OCI-LY7 (cell line): ENCODE data around the gene PDE3B. TPM values are rescaled to one million over a fixed set of nuclear protein-coding genes. Genes with fewer than 3 reads are reported as not detected.

Experiments
- BruUV-seq: library from RNA; stranded (reverse); fragments of 400-500 nt; replicated peaks from 2 replicates; lab custom pipeline; 2021; lab: Mats Ljungman, UMichigan
- CTCF ChIA-PET: fragments of 300-600 bp; sonication (Branson Sonifier 250); formaldehyde crosslinking; loops from one replicate; lab custom pipeline; 2022; ENCODE audit warnings: antibody characterized with exemption; ENCODE audit not compliant: unreplicated experiment; lab: Charles Lee
- POLR2A ChIA-PET: fragments of 300-600 bp; sonication (Branson Sonifier 250); formaldehyde crosslinking; loops from one replicate; lab custom pipeline; 2022; ENCODE audit warnings: antibody characterized with exemption; lab: Charles Lee
- DNase-seq: peaks from one replicate; pipeline ENCODE4 v3.0.0-alpha.2; 2015; ENCODE audit warnings: low spot score
- H2AFZ ChIP-seq: fragments of 200-600 bp; sonication (generic), shearing (Covaris generic); 2 replicates; pipeline ENCODE4 v1.6.1; 2014; ENCODE audit warnings: mild to moderate bottlenecking, antibody characterized with exemption, low read length, moderate library complexity
- H3K27ac ChIP-seq: fragments of 200-600 bp; sonication (generic); 2 replicates; pipeline ENCODE4 v1.5.1; 2014; ENCODE audit warnings: mixed run types, low read depth, mild to moderate bottlenecking, moderate library complexity, low read length, inconsistent platforms; ENCODE audit not compliant: poor library complexity, severe bottlenecking
- H3K36me3 ChIP-seq: fragments of 200-600 bp; sonication (generic); 2 replicates; pipeline ENCODE4 v1.6.1; 2014; ENCODE audit warnings: mild to moderate bottlenecking, antibody characterized with exemption, low read length, moderate library complexity, mixed read lengths; ENCODE audit not compliant: insufficient read depth
- H3K4me1 ChIP-seq: fragments of 200-600 bp; sonication (generic); 2 replicates; pipeline ENCODE4 v1.5.1; 2014; ENCODE audit warnings: mild to moderate bottlenecking, low read length; ENCODE audit not compliant: insufficient read depth, poor library complexity, severe bottlenecking
- H3K4me2 ChIP-seq: fragments of 200-600 bp; sonication (generic); 2 replicates; pipeline ENCODE4 v1.6.1; 2014; ENCODE audit warnings: mild to moderate bottlenecking, low read length
- H3K4me3 ChIP-seq: fragments of 200-600 bp; sonication (generic); 2 replicates; pipeline ENCODE4 v1.5.1; 2014; ENCODE audit warnings: mild to moderate bottlenecking, low read depth, low read length; ENCODE audit not compliant: poor library complexity, severe bottlenecking
- H3K79me2 ChIP-seq: fragments of 200-600 bp; sonication (generic); 2 replicates; pipeline ENCODE4 v1.6.1; 2016; ENCODE audit warnings: low read depth, mild to moderate bottlenecking, low read length, moderate library complexity, mixed read lengths; ENCODE audit not compliant: insufficient read depth
- H3K9me2 ChIP-seq: fragments of 200-600 bp; sonication (generic); 2 replicates; pipeline ENCODE4 v1.6.1; 2016; ENCODE audit warnings: mild to moderate bottlenecking, low read length, mixed read lengths; ENCODE audit not compliant: insufficient read depth
- H3K9me3 ChIP-seq: fragments of 200-600 bp; sonication (generic); 2 replicates; pipeline ENCODE4 v1.6.1; 2014; ENCODE audit warnings: mild to moderate bottlenecking, mixed run types, low read length, mixed read lengths
- H4K20me1 ChIP-seq: fragments of 200-600 bp; sonication (generic); 2 replicates; pipeline ENCODE4 v1.6.1; 2014; ENCODE audit warnings: mild to moderate bottlenecking, antibody characterized with exemption, low read length, moderate library complexity, mixed read lengths; ENCODE audit not compliant: insufficient read depth
- CTCF ChIP-seq: fragments of 200-600 bp; sonication (generic); conservative IDR thresholded peaks from 2 replicates; pipeline ENCODE4 v1.5.1; 2014; ENCODE audit warnings: mild to moderate bottlenecking, antibody characterized with exemption, low read length, moderate library complexity, mixed read lengths
- EZH2phosphoT487 ChIP-seq: fragments of 200-600 bp; sonication (generic); IDR thresholded peaks from 2 replicates; pipeline ENCODE4 v1.6.1; 2018; ENCODE audit warnings: low read depth, borderline replicate concordance, mild to moderate bottlenecking, mixed run types, antibody characterized with exemption, low read length, moderate library complexity, mixed read lengths
- intact Hi-C: fragments of 100-400 bp; cut with micrococcal nuclease; formaldehyde crosslinking; loops from one replicate; pipeline ENCODE4 v1.10.0; 2022; ENCODE audit not compliant: unreplicated experiment
- total RNA-seq, 2 experiments: library from RNA; depleted of rRNA in 1 of 2; stranded (reverse); fragments of >200 nt in 1 of 2; shearing (Covaris generic) in 1 of 2; gene quantifications; 2 replicates each; pipeline ENCODE4 v1.2.3, GENCODE V29; 2014 to 2022

PDE3B gene
- total RNA-seq, 2 experiments from 2014 or later: not detected

GRCh38 chr11:14873632-14874031 lies 230.0 kb downstream of the PDE3B start:
- intact Hi-C loops: no loop called here
- CTCF ChIA-PET: no interaction called here

GRCh38 chr11:14875163-14875562 lies 231.6 kb downstream of the PDE3B start:
- no peak for DNase-seq
- H3K9me3 ChIP-seq: no peaks in the 10 kb centered on the region
- no peak overlapping the region for H3K27ac ChIP-seq
- H3K9me2 ChIP-seq: no peaks in the 10 kb centered on the region
- no peak overlapping the region for H3K4me2 ChIP-seq
- intact Hi-C loops: no loop called here
- POLR2A ChIA-PET: no interaction called here
- H4K20me1 ChIP-seq: no peaks in the 10 kb centered on the region
- H3K36me3 ChIP-seq: peaks cover 22% of the 10 kb centered on the region
- no peaks in the 10 kb centered on the region for H3K4me1 ChIP-seq
- H2AFZ ChIP-seq: no peak overlapping the region
- CTCF ChIA-PET: no interaction called here
- no TSS peak for BruUV-seq
- no peaks in the 10 kb centered on the region for H3K79me2 ChIP-seq
- no peak for TF ChIP-seq CTCF
- TF ChIP-seq EZH2phosphoT487: no peak
- H3K4me3 ChIP-seq: no peak overlapping the region

More at GRCh38 chr11:14873632-14874031, 230.0 kb downstream of the PDE3B start:
- H3K4me3 ChIP-seq: no peak overlapping the region
- POLR2A ChIA-PET: no interaction called here
- DNase-seq: no peak
- TF ChIP-seq EZH2phosphoT487 (no peak), CTCF (no peak)
- H3K4me2 ChIP-seq: no peak overlapping the region
- H2AFZ ChIP-seq: no peak overlapping the region
- H3K79me2 ChIP-seq: no peaks in the 10 kb centered on the region
- BruUV-seq: no TSS peak
- H3K36me3 ChIP-seq: peaks cover 14% of the 10 kb centered on the region
- H3K4me1 ChIP-seq: no peaks in the 10 kb centered on the region
- no peak overlapping the region for H3K27ac ChIP-seq
- no peaks in the 10 kb centered on the region for H4K20me1 ChIP-seq
- H3K9me3 ChIP-seq: no peaks in the 10 kb centered on the region
- no peaks in the 10 kb centered on the region for H3K9me2 ChIP-seq

- ChIA-PET POLR2A (interaction anchor here (0.7 to 1.1 kb wide), 2 partner anchors 111 to 116 kb away, joined by 3 read pairs; no protein-coding TSS in a partner anchor), CTCF (no interaction called here)
- no peaks in the 10 kb centered on the region for H3K79me2 ChIP-seq
- no peaks in the 10 kb centered on the region for H3K4me1 ChIP-seq
- H3K9me3 ChIP-seq: no peaks in the 10 kb centered on the region
- DNase-seq: no peak
- H3K4me3 ChIP-seq: no peak overlapping the region
- H3K9me2 ChIP-seq: no peaks in the 10 kb centered on the region
- TF ChIP-seq EZH2phosphoT487 (no peak), CTCF (no peak)
- H2AFZ ChIP-seq: no peak overlapping the region
- H3K36me3 ChIP-seq: peaks cover 21% of the 10 kb centered on the region
- no peak overlapping the region for H3K27ac ChIP-seq
- BruUV-seq: no TSS peak
- H4K20me1 ChIP-seq: no peaks in the 10 kb centered on the region
- intact Hi-C loops: loop anchor here (10.0 kb wide), 1 partner anchor 1853 kb away; the partner anchor contains the start of gene C11orf58
- no peak overlapping the region for H3K4me2 ChIP-seq
Observed at GRCh38 chr11:14881576-14882193, 238.1 kb downstream of the PDE3B start.
